Fibroblast of the aortic adventitia (primary cell): ENCODE results near the gene RNF144A. TPM values are rescaled to one million over a fixed set of nuclear protein-coding genes. Genes with fewer than 3 reads are reported as not detected.

Experiments used
- DNase-seq: peaks from one replicate; pipeline ENCODE4 v3.0.0-alpha.2; 2010; ENCODE audit warnings: low read depth
- H3K4me3 ChIP-seq: 2 replicates; pipeline ENCODE4 v1.5.1; 2011; ENCODE audit warnings: low read depth, mild to moderate bottlenecking, control low read depth, low read length, moderate library complexity
- total RNA-seq: library from RNA; depleted of rRNA; stranded (reverse); fragments of >200 nt; gene quantifications from 2 replicates; pipeline ENCODE4 v1.2.3, GENCODE V29; 2012; ENCODE audit warnings: low replicate concordance
- TF ChIP-seq, protein P1 (sequence below): IDR thresholded peaks from 2 replicates; pipeline ENCODE4 v1.5.1; 2011; ENCODE audit warnings: mild to moderate bottlenecking, low read length, control low read depth, inconsistent platforms; ENCODE audit not compliant: insufficient read depth

Gene RNF144A
- total RNA-seq, 1 donor = 10.8 TPM

DNA sequence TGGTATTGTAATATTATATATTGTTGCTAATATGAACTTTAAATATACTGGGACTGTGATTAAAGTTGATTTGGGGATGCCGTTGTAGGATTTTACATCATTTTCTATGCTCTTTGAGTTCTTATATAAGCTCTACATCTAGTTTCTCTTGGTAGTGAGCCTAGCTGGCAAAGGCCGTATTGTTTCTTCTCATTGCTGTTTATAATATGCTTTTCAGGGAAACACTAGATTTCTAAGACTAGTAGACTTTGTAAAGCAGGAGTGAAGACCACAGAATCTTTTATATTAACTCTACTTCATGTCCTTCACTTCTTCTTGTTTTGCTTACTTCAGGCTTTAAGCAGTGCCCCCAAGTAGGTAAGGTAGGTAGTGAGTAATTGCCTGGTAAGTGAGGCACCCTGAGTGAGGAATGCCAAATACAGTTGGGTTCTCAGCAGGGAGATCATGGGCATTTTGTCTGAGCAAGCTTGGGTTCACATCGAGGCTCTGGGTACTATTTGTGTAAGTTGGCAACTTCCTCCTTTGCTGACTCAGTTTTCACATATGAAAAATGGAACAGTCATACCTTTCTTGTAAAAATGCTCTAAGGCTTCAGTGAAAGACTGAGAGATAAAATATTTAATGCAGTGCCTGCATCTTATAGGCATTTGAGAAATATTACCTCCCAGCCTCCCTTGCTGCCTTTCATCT is 96.4 kb downstream of the RNF144A start:
- no peak overlapping the region for H3K4me3 ChIP-seq
- peak; percentile 16 for DNase-seq
- TF ChIP-seq, protein P1, sequence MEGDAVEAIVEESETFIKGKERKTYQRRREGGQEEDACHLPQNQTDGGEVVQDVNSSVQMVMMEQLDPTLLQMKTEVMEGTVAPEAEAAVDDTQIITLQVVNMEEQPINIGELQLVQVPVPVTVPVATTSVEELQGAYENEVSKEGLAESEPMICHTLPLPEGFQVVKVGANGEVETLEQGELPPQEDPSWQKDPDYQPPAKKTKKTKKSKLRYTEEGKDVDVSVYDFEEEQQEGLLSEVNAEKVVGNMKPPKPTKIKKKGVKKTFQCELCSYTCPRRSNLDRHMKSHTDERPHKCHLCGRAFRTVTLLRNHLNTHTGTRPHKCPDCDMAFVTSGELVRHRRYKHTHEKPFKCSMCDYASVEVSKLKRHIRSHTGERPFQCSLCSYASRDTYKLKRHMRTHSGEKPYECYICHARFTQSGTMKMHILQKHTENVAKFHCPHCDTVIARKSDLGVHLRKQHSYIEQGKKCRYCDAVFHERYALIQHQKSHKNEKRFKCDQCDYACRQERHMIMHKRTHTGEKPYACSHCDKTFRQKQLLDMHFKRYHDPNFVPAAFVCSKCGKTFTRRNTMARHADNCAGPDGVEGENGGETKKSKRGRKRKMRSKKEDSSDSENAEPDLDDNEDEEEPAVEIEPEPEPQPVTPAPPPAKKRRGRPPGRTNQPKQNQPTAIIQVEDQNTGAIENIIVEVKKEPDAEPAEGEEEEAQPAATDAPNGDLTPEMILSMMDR = no peak

DNA sequence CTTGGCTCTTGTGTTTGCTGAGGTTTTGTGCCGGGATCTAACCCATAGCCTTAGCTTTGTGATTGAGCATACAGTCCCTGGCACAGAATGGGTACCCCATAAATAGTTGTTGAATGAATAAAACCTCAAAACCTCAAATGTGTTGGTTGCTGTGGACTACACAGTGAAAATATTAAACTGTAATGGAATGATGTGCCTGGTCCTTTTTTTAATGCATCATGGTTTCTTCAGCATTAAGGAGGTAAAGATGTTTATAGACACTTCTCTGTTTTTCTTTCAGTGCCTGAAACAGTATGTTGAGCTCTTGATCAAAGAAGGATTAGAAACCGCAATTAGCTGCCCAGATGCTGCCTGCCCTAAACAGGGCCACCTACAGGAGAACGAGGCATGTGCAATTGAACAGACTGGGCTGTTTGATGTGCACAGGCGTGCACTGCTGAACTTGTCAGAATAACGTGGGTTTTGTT is 97.0 kb downstream of the RNF144A start:
- DNase-seq = peak; percentile 32
- TF ChIP-seq, protein P1 = peak; percentile 49
- no peak overlapping the region for H3K4me3 ChIP-seq

DNA sequence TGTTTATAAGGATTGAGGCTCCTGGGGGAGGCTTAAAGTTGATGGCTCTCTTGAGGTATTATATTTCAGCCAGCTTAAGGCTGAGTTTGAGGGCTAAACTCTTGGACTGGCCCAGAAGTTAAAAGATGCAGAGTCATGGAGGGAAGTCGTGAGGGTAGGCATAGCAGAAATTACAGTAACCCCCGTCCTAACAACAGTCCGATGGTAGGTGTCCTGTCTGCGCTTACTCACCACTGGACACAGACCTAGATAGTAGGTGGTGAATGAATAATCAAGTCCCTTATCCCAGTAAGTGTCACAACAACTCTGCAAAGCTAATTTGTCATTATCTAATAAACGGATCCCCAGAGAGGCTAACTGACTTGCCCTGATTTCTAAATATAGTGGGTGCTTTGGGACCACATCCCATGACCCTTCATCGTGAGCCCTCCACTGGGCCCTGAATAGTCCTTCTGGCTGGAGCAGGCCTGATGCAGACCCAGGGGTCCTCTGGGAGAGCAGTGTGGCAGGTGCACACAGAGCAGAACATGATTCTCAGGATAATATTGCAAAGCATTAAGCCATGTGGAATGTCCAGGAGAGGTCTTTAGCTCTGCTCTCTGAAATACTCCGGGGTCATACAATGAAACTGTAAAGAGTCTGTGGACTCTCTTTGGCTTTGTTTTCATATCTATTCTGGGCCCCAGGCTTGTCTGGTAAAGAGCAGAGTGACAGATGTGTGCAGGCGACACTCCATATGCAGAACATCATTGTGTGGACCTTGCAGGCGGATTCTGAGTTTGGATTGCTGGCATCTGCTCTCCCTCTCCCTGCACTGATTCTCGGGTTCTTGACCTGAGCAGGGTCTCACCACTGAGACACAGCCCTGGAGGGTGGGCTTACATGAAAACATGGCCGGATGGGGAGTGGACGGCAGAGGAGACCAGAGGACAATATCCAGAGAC is 98.1 kb downstream of the RNF144A start:
- TF ChIP-seq, protein P1 = no peak
- DNase-seq = no peak
- no peak overlapping the region for H3K4me3 ChIP-seq

DNA sequence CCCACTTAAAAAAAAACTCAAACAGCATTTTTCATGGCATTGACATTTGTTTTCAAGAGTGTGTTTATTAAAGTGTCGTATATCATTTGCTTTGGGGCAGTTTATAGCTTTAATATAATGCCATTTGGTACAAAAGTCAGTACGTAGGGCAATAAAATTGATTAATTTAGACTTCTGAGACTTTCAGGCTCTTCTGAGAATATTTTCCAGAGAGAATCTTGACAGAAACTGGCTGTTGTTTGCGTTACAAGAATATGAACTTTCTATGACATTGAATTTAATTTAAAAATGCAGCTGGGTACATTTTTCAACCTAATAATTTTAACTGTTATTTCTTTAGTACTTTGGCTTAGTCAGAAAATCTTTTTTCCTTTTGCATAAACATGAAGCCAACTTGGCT is 98.9 kb downstream of the RNF144A start:
- TF ChIP-seq, protein P1 = no peak
- no peak overlapping the region for H3K4me3 ChIP-seq

DNA sequence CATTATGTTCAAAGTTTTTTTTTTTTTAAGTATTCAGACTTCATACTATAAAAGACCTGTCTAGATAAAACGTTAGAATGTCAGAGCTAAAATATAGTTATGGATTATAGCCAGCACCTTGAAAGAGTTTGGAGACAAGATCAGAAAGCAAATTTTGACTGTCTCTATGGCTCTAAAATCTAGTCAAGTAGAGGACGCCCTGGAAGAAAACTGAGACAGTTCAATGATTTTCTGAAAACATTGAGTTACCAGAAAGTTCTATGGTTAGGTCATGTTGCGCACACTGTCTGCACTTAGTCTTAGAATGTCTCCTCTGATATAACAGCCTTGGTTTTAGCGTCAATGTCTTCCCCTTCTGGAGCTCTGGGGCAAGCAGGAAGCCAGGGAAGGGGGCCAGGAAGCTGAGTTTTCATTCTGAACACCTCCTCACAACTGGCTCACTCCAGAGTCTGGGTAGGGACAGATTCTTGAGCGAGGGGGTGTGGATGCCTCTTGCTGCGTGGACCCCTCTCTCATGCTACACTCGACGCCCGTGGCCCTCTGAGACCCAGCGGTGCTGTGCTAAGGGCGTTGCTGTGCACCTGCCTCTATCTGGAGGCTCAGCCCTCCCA is 99.5 kb downstream of the RNF144A start:
- DNase-seq = no peak
- TF ChIP-seq, protein P1 = no peak
- H3K4me3 ChIP-seq = no peak overlapping the region

More for the DNA sequence above, 98.9 kb downstream of the RNF144A start:
- DNase-seq = no peak

DNA sequence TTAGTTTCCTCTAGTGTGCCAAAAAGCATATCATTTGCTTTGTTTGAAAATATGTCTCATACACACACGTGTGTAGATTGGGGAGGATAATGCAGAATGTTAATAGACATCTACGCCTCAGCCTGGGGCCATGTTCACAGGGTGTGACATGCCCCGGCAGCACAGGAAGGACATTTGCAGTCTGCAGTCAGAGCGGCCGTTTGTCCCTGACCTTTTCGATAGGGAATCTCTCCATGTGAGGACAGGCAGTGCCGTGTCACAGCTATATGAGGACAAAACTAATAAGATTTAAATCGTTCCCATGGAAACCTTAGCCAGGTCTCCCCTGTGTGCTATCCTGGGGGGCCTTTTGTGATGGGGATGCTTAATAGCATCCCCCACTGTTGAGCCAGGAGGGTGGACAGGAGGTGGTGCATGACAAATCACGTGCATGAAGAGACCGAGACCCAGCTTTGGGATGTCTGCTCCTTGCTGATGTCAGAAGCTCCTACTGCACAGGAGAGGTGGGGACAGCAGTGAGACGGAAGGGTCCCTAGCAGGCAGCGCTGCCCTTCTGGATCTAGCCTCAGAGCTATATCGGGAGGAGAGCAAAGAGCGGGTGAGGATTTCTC is 100.6 kb downstream of the RNF144A start:
- TF ChIP-seq, protein P1 = no peak
- no peak for DNase-seq
- H3K4me3 ChIP-seq = no peak overlapping the region
